ENCODE results near the gene TREML2.
"Not testable (repeated sequence)": the region's sequence is repeated elsewhere in the genome, so short reads cannot be mapped to it uniquely, and the experiment has no call there.

TREML2 gene, protein sequence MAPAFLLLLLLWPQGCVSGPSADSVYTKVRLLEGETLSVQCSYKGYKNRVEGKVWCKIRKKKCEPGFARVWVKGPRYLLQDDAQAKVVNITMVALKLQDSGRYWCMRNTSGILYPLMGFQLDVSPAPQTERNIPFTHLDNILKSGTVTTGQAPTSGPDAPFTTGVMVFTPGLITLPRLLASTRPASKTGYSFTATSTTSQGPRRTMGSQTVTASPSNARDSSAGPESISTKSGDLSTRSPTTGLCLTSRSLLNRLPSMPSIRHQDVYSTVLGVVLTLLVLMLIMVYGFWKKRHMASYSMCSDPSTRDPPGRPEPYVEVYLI

DNA sequence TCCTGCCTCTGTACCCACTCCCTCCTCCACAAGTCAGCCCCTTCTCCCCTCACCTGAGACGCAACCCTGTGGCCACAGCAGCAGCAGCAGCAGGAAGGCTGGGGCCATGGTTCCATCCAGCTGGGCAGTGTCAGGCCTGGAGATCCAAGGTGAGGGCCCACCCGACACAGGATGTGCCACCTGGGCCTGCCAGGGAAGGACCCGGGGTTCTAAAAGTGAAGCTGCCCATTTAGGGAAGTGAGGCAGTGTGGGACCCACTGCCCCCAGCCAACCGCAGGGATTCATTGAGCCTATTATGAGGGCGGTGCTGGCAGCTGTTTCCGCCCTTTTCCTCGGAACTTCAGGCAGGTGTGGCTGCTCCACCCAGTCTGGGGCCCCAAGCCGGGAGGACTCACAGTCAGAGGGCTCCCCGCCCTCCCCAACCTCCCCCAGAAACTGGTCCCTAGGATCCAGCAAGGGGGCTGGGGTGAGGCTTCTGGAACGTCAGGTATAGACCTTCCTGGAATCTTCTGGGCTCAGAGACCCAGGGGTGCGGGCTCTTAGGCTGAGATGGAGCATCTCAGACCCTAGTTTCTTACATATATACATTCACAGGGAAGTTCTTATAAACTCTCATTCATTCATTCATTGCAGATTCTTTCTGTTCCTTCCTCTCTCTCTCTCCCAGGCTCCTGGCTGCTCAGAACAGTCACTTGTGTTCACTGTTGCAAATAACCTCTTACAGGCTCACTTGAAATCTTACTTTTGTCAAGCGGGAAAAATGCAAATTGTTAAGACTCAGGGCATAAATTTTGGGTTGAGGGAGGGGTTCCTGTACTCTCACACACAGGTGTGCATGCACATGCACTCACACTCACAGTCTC lies at the start of gene TREML2:
Gene TREML2 (minus strand): TSS at position 249 of the 863 bp plus-strand sequence. CDS start 141 bp downstream, at position 108.
- no peak for DNase-seq (ENCODE audit: low read depth)

GRCh38 chr6:41247882-41248705 lies 47.1 kb upstream of the TREML2 start:
- DNase-seq (ENCODE audit: low read depth) = no peak

GRCh38 chr6:41247288-41247865 lies 46.4 kb upstream of the TREML2 start:
- DNase-seq (ENCODE audit: low read depth) = no peak

DNA sequence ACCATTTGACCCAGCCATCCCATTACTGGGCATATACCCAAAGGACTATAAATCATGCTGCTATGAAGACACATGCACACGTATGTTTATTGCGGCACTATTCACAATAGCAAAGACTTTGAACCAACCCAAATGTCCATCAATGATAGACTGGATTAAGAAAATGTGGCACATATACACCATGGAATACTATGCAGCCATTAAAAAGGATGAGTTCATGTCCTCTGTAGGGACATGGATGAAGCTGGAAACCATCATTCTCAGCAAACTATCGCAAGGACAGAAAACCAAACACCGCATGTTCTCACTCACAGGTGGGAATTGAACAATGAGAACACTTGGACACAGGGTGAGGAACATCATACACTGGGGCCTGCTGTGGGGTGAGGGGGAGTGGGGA lies 45.6 kb upstream of the TREML2 start:
- not testable (repeated sequence) for DNase-seq (ENCODE audit: low read depth)

GRCh38 chr6:41239467-41240159 lies 38.7 kb upstream of the TREML2 start:
- no peak for DNase-seq (ENCODE audit: low read depth)

GRCh38 chr6:41237128-41237527 lies 36.2 kb upstream of the TREML2 start:
- DNase-seq (ENCODE audit: low read depth) = no peak

GRCh38 chr6:41236276-41236675 lies 35.3 kb upstream of the TREML2 start:
- no peak for DNase-seq (ENCODE audit: low read depth)

- DNase-seq (ENCODE audit: low read depth) = no peak
Observed at GRCh38 chr6:41232667-41233066, 31.7 kb upstream of the TREML2 start.

DNA sequence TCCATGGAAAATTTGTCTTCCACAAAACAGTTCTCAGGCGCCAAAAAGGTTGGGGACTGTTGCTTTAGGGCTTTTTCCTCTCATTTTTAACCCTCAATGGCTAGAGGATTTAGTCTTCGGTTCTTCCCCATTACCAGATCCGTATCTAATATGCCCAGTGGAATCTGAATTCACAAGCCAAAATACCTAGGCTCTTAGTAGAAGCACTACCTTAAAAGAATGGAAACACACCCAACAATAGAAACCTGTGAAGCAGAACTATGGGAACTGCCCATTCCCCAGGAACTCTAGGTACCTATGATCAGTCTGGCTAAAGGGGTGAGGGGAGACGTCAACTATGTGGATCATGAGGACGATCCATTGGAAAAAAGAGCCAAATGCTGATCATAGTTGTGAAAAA lies 30.3 kb upstream of the TREML2 start:
- no peak for DNase-seq (ENCODE audit: low read depth)

GRCh38 chr6:41229721-41230120 lies 28.8 kb upstream of the TREML2 start:
- no peak for DNase-seq (ENCODE audit: low read depth)

- no peak for DNase-seq (ENCODE audit: low read depth)
Observed at GRCh38 chr6:41228616-41229015, 27.7 kb upstream of the TREML2 start.

DNA sequence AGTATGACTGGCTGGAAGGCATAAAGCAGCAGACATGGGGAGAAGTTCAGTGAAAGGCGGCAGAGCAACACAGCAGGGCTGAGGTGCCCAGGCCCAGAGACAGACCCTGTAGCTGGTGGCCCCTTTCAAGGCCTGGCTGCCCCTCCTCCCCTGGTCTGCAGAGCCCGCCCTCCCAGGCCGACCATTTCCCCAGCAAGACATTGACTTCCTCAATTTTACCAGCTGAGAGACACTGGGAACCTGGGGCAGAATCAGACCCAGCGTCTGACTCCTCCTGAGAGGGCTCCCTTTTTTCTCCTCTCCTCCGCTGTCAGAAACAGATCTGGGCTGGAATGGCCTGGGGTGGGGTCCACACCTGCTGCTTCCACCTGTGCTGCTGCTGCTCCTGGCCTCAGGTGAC lies 27.1 kb upstream of the TREML2 start, which contains the start of gene TREML4:
Gene TREML4 (plus strand): TSS at position 254 of the 400 bp plus-strand sequence. CDS start 79 bp downstream, at position 333.
- no peak for DNase-seq (ENCODE audit: low read depth)

DNA sequence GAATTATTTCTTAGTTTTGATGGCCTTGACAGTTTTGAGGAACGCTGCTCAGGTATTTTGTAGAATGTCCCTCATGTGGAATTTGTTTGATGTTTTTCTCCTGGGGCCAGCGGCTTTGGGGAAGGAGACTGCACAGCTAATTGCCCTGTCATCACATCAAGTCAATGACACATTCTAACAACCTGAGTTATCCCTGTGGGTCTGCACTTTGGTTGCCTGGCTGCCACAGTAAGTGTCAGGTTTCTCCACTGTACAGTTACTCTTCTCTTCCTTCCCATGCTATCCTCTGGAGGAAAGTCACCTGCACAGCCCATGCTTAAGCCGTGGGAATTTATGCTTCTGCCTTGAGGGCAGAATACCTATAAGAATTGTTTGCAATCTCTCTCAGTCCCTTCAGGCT lies 25.8 kb upstream of the TREML2 start:
- no peak for DNase-seq (ENCODE audit: low read depth)

DNA sequence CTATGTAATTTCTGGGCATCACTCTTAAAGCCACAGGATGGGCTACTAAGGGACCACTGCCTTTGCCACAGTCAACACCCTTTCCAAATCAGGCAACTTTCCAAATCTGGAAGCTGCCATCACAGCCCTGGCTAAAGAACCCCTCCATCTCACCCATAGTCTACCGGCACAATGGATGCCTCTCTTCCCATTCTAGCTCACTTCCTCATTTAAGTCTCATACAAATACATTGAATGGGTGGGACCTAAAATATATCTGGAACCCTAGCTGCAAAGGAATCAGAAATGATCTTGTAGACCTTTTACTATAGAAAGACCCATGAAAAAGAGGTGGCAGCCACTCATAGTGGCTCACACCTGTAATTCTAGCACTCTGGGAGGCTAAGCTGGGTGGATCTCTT lies 23.9 kb upstream of the TREML2 start:
- DNase-seq (ENCODE audit: low read depth) = no peak

- no peak for DNase-seq (ENCODE audit: low read depth)
Observed at GRCh38 chr6:41222513-41222912, 21.6 kb upstream of the TREML2 start.

DNA sequence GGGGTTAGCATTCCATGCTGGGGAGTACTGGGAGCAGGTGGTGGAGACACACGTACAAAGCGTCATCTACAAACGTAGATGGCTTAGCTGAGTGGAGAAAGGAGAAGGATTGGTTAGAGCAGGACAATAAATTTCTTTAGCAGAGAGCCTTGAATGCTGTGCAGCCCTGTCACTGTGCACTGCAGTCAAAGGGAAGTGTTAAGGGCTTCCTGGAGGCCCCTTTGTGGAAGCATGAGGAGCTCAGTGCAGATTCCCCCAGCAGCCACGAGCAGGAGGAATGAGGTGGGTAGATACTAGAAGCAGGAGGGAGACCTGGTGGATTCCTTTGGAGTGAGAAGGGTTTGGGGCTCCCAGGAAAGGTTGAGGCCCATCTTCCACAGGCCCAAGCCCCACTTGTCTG lies 21.1 kb upstream of the TREML2 start:
- no peak for DNase-seq (ENCODE audit: low read depth)

DNA sequence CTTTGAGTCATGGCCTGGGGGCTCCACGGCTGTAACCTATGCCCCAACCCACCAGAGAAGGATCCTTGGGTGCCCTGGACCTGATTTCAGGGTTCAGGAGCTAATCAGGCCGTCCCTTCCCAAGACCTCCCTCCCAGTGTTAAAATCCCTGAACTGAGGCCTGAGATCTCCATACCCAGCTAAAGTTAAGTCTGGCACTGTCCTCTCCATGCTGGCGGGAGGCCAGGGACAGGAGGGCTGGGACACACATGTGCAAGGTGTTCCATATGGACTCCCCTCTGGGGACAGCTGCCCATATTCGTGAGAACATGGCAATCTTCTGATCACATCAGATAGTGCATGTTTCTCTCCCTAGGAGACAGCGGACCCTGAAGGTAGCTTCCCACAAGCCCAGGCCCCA lies 15.7 kb upstream of the TREML2 start:
- no peak for DNase-seq (ENCODE audit: low read depth)

GRCh38 chr6:41215777-41216176 lies 14.8 kb upstream of the TREML2 start:
- DNase-seq (ENCODE audit: low read depth) = no peak

DNA sequence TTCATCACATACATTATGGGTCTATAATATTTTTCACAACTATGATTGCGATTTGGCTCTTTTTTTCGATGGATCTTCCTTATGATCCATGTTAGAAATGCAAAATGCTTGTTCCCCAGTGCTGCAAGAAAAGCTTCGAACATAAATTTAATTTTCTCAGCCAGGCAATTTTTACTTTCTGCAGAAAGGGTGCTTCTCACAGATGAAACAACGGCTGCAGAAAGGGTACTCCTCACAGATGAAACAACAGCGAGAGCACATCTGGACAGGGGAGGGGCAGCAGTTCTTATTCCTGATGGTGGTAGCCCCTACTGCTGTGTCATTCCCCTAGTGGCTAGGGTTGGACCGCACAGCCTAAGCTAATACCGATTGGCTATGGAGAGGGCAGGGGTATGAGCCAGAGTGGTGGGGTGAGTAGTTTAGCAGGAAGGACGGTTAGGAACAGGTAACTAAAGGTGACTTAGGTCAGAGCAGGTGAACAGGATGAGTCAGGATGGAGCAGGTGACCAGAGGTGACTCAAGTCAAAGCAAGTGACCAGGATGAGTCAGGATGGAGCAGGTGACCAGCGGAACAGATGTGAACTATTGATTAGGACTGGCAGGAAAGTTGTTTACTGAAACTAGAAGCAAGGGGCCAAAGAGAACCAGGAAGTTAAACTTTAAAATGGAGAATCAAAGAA lies 13.8 kb upstream of the TREML2 start:
- DNase-seq (ENCODE audit: low read depth) = no peak

DNA sequence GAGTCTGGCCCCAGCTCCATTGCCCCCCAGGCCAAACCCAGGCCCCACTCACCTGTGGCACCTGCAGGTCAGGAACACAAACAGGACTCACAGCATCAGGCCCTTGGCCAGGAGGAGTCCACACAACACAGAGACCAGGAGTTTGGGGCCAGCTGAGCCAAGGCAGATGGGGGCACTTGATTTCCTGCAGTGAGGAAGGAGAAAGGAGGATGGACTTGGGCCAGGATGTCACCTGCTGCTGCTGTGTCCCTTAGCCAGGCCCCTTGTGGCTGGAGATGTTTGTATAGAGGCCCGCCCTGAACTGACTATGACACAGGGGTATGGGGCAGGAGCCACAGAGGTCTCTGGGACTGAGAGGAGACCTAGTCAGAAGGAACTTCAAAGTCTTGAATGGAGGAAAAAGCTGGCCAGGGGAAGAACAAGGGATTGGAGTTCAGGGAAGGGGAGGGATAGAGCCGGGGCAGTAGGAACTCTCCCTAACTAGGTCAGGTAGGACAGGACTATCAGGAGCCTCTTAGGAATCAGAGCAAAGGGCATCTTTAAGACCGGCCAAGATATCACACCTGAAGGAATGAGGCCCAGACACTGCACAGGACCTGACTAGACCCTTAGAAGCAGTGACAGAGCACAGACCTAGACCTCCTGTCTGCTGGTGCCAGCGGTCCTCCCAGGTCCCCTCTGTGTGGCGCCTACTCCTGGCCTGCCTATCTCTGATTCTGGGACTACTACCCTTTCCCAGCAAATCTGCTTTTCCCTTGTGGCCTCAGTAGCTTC lies 8.8 kb upstream of the TREML2 start:
- DNase-seq (ENCODE audit: low read depth) = no peak
